RWPE1 (cell line): ENCODE data around the gene C5AR1.
A peak's percentile ranks its signal among the peaks of the same experiment; 100 is the strongest.
"Not testable (repeated sequence)": the region's sequence is repeated elsewhere in the genome, so short reads cannot be mapped to it uniquely, and the experiment has no call there.

Experiments used
- CTCF ChIA-PET: fragments of 350-600 bp; sonication (Branson Sonifier 250); formaldehyde crosslinking; extraction: SDS; loops from one replicate; lab custom pipeline; 2021; lab: Yijun Ruan, JAX
- POLR2A ChIA-PET: fragments of 400-600 bp; formaldehyde crosslinking; extraction: SDS; loops from one replicate; lab custom pipeline; 2020; ENCODE audit warnings: antibody characterized with exemption; ENCODE audit not compliant: low non-redundant PET; lab: Yijun Ruan, JAX
- DNase-seq: peaks from one replicate; pipeline ENCODE4 v3.0.0; 2012; ENCODE audit warnings: low spot score
- H3K27ac ChIP-seq: fragments of 450-650 bp; 2 replicates; pipeline ENCODE4 v1.5.1; 2017
- TF ChIP-seq, protein P1 (sequence below): fragments of 450-650 bp; conservative IDR thresholded peaks from 2 replicates; pipeline ENCODE4 v1.5.1; 2017; ENCODE audit warnings: low read depth, mild to moderate bottlenecking

Gene C5AR1

DNA sequence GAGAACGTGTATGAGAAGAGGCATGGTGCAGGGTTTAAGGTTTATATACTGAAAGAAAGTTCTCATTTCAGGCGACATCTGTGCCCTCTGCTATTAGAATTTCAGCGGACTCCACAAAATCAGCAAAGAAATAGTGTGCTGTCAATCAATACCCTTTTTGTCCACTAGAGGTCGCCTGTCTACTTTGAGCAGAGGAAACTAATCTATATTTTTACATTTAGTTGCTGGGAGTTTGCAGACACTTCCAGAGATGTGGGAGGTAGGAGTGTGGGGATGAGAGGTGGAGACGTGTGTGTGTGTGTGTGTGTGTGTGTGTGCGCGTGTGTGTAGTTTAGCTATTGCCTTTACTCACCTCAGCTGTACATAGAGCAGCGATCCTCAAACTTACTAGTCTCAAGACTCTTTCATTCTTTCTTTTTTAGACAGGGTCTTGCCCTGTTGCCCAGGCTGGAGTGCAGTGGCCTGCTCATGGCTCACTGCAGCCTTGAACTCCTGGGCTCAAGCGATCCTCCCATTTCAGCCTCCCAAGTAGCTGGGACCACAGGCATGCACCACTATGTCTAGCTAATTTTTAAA, 25.2 kb upstream of the C5AR1 start:
- DNase-seq: peak; percentile 17
- CTCF ChIA-PET: interaction anchor here (0.6 to 1.9 kb wide), 6 partner anchors 9 to 531 kb away, joined by 3 to 11 read pairs (median 3); partner anchors contain the start of gene INAFM1
- POLR2A ChIA-PET: no interaction called here
- H3K27ac ChIP-seq: no peak overlapping the region
- TF ChIP-seq, protein P1, sequence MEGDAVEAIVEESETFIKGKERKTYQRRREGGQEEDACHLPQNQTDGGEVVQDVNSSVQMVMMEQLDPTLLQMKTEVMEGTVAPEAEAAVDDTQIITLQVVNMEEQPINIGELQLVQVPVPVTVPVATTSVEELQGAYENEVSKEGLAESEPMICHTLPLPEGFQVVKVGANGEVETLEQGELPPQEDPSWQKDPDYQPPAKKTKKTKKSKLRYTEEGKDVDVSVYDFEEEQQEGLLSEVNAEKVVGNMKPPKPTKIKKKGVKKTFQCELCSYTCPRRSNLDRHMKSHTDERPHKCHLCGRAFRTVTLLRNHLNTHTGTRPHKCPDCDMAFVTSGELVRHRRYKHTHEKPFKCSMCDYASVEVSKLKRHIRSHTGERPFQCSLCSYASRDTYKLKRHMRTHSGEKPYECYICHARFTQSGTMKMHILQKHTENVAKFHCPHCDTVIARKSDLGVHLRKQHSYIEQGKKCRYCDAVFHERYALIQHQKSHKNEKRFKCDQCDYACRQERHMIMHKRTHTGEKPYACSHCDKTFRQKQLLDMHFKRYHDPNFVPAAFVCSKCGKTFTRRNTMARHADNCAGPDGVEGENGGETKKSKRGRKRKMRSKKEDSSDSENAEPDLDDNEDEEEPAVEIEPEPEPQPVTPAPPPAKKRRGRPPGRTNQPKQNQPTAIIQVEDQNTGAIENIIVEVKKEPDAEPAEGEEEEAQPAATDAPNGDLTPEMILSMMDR: peak; percentile 91

DNA sequence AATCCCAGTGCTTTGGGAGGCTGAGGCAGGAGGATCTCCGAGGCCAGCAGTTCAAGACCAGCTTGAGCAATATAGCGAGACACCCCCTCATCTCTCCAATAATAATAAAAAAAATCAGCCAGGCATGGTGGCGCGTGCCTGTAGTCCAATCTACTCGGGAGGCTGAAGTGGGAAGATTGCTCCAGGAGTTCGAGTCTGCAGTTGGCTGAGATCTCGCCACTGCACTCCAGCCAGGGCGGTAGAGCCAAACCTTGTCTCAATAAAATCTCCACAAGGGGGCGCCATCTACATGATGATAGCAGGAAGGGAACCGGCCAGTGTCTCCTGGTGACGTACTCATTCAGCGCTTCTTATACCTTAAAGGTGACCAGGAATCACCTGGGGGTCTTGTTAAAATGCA, 13.6 kb upstream of the C5AR1 start:
- CTCF ChIA-PET: interaction anchor here (0.6 to 1.1 kb wide), 9 partner anchors 9 to 432 kb away, joined by 3 to 5 read pairs (median 3); partner anchors contain the start of gene DHX34
- TF ChIP-seq, protein P1: peak; percentile 72

DNA sequence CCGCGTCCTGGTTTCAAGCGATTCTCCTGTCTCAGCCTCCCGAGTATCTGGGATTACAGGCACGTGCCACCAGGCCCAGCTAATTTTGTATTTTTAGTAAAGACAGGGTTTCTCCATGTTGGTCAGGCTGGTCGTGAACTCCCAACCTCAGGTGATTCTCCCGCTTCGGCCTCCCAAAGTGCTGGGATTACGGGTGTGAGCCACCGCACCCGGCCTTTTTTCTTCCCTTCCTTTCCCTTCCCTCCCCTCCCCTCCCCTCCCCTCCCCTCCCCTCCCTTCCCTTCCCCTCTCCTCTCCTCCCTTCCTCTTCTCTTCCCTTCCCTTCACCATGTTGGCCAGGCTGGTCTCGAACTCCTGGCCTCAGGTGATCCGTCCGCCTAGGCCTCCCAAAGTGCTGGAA, 8.8 kb upstream of the C5AR1 start:
- CTCF ChIA-PET, DNase-seq: not testable (repeated sequence)

More for the DNA sequence above, 13.6 kb upstream of the C5AR1 start:
- POLR2A ChIA-PET: no interaction called here
- DNase-seq: peak; percentile 74
- 0 out of 2 replicates have a peak overlapping the region, but pooled peaks have one; percentile 15 for H3K27ac ChIP-seq

DNA sequence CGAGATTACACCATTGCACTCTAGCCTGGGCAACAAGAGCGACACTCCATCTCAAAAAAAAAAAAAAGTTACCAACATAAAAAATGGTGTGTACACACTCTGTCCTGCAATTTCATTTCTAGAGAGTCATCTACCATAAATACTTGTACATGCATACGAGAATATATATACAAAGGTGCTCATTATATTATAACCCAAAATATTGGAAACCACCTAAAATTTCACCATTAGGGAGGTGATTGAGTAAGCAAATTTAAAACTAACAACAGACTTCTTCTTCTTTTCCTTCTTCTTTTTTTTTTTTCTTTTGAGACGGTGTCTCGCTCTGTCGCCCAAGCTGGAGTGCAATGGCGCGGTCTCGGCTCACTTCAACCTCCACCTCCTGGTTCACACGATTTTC, 7.4 kb upstream of the C5AR1 start:
- no peak for DNase-seq
- TF ChIP-seq, protein P1: no peak
- ChIA-PET CTCF (interaction anchor here (0.7 kb wide), 1 partner anchor 710 kb away, joined by 5 read pairs; no protein-coding TSS in a partner anchor), POLR2A (no interaction called here)
- no peak overlapping the region for H3K27ac ChIP-seq

More for the DNA sequence above, 8.8 kb upstream of the C5AR1 start:
- POLR2A ChIA-PET, H3K27ac ChIP-seq: not testable (repeated sequence)

DNA sequence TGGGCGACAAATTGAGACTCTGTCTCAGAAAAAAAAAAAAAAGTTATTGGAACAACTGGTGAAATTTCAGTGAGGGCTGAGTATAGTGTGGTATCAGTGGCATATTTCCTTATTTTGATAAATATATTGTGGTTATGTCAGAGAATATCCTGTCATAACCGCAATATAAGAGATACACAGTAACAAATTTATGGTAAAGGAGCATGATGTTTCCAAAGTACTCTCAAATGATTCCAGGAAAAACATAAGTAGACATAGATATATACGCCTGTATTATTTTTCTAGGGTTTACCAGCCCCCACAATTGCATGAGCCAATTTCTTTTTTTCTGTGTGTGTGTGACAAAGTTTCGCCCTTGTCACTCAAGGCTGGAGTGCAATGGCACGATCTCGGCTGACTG, 5.7 kb upstream of the C5AR1 start:
- CTCF ChIA-PET: interaction anchor here (0.6 kb wide), 1 partner anchor 193 kb away, joined by 9 read pairs; no protein-coding TSS in a partner anchor
- DNase-seq: no peak
- POLR2A ChIA-PET: no interaction called here

DNA sequence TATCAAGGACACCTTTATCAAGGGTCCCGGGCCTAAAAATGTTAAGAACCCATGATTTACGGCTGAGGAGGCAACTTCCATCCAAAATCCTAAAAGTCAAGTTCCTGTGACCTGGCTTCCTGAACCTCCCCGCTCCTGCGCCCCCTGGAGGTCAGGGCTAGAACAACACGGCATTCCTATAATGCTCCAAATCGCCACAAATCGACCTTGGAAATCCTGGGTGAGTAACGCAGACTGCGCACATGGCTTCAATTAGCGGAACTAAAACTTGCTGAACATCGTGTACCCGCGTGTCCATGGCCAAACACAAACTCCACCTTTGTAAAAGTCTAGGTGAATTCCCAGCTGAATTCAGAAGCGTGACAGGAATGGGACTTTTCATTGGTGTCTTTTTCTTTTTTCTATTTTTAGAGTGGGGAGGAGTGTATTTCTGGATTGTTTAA, 4.3 kb upstream of the C5AR1 start:
- DNase-seq: peak; percentile 68
- H3K27ac ChIP-seq: peak overlapping the region; percentile 30; the same call in 1 of the 2 replicates
- TF ChIP-seq, protein P1: peak; percentile 95
- ChIA-PET CTCF (interaction anchor here (0.6 to 1.2 kb wide), 4 partner anchors 27 to 391 kb away, joined by 3 read pairs; partner anchors contain the start of gene DHX34), POLR2A (no interaction called here)

More for the DNA sequence above, 5.7 kb upstream of the C5AR1 start:
- TF ChIP-seq, protein P1: no peak
- no peak overlapping the region for H3K27ac ChIP-seq

DNA sequence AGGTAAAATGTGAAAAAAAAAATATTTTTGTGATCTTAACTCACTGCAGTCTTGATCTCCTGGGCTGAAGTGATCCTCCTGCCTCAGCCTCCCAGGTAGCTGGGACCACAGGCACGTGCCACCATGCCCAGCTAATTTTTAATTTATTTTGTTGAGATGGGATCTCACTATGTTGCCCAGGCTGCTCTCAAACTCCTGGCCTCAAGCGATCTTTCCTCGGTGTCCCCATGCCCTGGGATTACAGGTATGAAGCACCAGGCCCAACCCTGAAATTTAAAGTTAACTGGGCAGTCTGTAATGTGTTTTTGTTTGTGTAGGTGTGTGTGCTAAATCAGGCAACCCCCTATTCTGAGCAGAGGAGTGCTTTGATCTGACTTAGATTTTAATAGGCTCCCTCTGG, 3.4 kb upstream of the C5AR1 start:
- DNase-seq: no peak
- ChIA-PET CTCF (no interaction called here), POLR2A (no interaction called here)
- TF ChIP-seq, protein P1: no peak
- H3K27ac ChIP-seq: no peak overlapping the region
